SK-N-SH (cell line): ENCODE data around the gene C19orf12. TPM values are rescaled to one million over a fixed set of nuclear protein-coding genes. Genes with fewer than 3 reads are reported as not detected.

Source experiments
- CHD2 ChIP-seq: fragments of 150-350 bp; IDR thresholded peaks from 2 replicates; pipeline ENCODE4 v1.6.1; 2018; ENCODE audit warnings: low read length; ENCODE audit not compliant: partially characterized antibody
- ELF1 ChIP-seq: IDR thresholded peaks from 2 replicates; pipeline ENCODE4 v1.4.0; 2012
- IRF3 ChIP-seq: fragments of 150-350 bp; IDR thresholded peaks from 2 replicates; pipeline ENCODE4 v1.6.1; 2016; ENCODE audit warnings: mild to moderate bottlenecking, low read depth, low read length
- MXI1 ChIP-seq: IDR thresholded peaks from 2 replicates; pipeline ENCODE4 v1.6.1; 2012; ENCODE audit warnings: mild to moderate bottlenecking, low read depth, low read length, improper control_type of control experiment
- PBX3 ChIP-seq: IDR thresholded peaks from 2 replicates; pipeline ENCODE4; 2012
- RAD21 ChIP-seq: IDR thresholded peaks from 2 replicates; pipeline ENCODE4 v1.6.1; 2012; ENCODE audit warnings: mild to moderate bottlenecking, low read length
- RCOR1 ChIP-seq: fragments of 150-350 bp; IDR thresholded peaks from 2 replicates; pipeline ENCODE4 v1.6.1; 2017; ENCODE audit warnings: antibody characterized with exemption, low read length
- SMC3 ChIP-seq: IDR thresholded peaks from 2 replicates; pipeline ENCODE4 v1.6.1; 2012; ENCODE audit warnings: low read depth, low read length, improper control_type of control experiment
- USF1 ChIP-seq: IDR thresholded peaks from 2 replicates; pipeline ENCODE4 v1.4.0; 2012; ENCODE audit warnings: low read depth, borderline replicate concordance
- polyA plus RNA-seq, 3 experiments: library from polyadenylated mRNA; depleted of rRNA; stranded (reverse); fragments of >200 nt; gene quantifications; 2 replicates each; pipeline ENCODE4 v1.2.3, GENCODE V29; 2012

Gene C19orf12
- polyA plus RNA-seq, 1 of the 3 experiments (the other 2 are of a cell fraction): 30.5 TPM

- TF ChIP-seq CHD2 (no peak), PBX3 (no peak), SMC3 (no peak), ELF1 (no peak), IRF3 (no peak), RAD21 (no peak), RCOR1 (no peak), MXI1 (no peak), USF1 (no peak)
Observed at GRCh38 chr19:29650772-29651387, 64.2 kb downstream of the C19orf12 start (continued).

Other genes starting within 250 kb of the C19orf12 start
- not detected in 2 replicates for gene VSTM2B, start 189.3 kb downstream of the C19orf12 start, polyA plus RNA-seq (2012; rRNA removed)
- gene POP4, start 109.0 kb downstream of the C19orf12 start, polyA plus RNA-seq (2012; rRNA removed): 67.7 and 75.4 TPM in 2 replicates
- gene PLEKHF1, start 49.8 kb downstream of the C19orf12 start, polyA plus RNA-seq (2012; rRNA removed): 3.9 TPM in 2 replicates
- gene CCNE1, start 96.7 kb upstream of the C19orf12 start, polyA plus RNA-seq (2012; rRNA removed): 8.9 and 9.0 TPM in 2 replicates
- 32.4 and 36.9 TPM in 2 replicates for gene URI1, start 227.0 kb upstream of the C19orf12 start, polyA plus RNA-seq (2012; rRNA removed)